Hematopoietic multipotent progenitor cell treated with erythropoietin and hydrocortisone succinate and interleukin-3 and kit ligand, for 6 days (in vitro differentiated cells): ENCODE data around the gene CCDC124.
A peak's percentile ranks its signal among the peaks of the same experiment; 100 is the strongest.
"Not testable (repeated sequence)": the region's sequence is repeated elsewhere in the genome, so short reads cannot be mapped to it uniquely, and the experiment has no call there.

ENCODE experiments used
- DNase-seq: peaks from one replicate; pipeline ENCODE4 v3.0.0-alpha.2; 2015

The CCDC124 gene, protein sequence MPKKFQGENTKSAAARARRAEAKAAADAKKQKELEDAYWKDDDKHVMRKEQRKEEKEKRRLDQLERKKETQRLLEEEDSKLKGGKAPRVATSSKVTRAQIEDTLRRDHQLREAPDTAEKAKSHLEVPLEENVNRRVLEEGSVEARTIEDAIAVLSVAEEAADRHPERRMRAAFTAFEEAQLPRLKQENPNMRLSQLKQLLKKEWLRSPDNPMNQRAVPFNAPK

GRCh38 chr19:17932485-17933338 is at the start of gene CCDC124:
CCDC124 (plus strand) TSS chr19:17933015; CDS start chr19:17936421, 3,406 bp downstream.
- DNase-seq = peak; percentile 96

- no peak for DNase-seq
These were observed 49.0 kb upstream of the CCDC124 start for GRCh38 chr19:17883627-17884410.

DNA sequence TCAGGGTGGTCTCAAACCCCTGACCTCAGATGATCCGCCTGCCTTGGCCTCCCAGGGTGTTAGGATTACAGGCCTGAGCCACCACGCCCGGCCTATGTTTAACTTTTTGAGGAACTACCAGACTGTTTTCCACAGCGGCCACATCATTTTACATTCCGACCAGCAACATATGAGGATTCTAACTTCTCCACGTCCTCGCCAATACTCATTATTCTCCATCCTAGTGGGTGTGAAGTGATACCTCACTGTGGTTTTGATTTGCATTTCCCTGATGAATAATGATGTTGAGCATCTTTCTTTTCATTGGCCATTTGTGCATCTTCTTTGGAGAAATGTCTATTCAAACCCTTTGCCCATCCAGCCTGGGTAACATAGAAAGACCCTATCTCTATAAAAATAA is 46.3 kb upstream of the CCDC124 start:
- DNase-seq = no peak

- not testable (repeated sequence) for DNase-seq
These were observed 45.6 kb upstream of the CCDC124 start for GRCh38 chr19:17887221-17887620.

DNA sequence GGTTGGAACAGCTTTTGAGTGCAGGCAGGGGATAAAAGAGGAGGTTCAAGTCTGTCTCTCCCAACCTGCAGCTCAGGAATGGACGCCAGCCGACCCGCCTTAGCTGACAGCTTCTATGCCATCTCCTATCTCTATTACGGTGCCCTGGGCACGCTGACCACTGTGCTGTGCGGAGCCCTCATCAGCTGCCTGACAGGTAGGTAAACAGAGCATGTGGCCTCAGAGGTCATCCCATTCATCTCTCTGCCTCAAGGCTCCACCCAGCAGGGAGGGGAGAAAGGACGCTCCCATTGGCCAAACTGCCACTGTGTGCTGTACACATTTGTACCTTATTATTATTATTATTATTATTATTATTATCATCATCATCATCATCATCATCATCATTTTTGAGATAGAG is 44.6 kb upstream of the CCDC124 start:
- DNase-seq = no peak

- peak; percentile 73 for DNase-seq
These were observed 43.1 kb upstream of the CCDC124 start for GRCh38 chr19:17889609-17890214.

DNA sequence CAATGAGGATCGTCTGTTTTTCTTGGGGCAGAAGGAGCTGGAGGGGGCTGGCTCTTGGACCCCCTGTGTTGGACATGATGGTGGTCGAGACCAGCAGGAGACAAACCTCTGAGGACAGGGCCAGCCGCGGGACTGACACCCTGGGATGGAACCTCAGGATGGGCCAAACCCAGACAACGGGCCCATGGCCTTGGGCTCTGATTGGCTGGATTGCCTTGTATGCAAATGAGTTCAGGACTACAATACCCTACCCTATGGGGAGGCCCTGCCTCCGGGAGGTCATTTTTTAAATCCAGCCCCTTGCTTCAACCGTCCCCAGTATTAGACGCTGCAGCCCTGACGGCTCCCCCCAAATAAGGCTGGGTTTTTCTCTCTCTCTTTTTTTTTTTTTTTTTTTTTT is 39.0 kb upstream of the CCDC124 start:
- no peak for DNase-seq

DNA sequence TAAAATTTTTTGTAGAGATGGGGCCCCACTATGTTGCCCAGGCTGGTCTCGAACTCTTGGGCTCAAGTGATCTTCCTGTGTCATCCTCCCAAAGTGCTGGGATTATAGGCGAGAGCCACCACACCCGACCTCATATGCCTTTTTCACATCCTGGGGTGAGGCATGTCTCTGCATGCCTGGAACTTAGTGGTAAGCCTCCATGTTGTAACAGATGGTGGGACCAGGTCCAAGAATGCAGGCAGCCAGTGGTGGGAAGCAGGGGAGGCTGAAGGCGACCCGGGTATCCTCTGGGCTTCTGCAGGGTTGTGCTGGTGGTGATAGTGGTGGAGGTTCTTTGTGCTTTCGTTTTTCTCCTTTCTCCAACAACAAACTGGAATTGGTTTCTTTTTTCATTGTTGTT is 30.1 kb upstream of the CCDC124 start:
- DNase-seq = peak; percentile 7

- no peak for DNase-seq
These were observed 24.6 kb upstream of the CCDC124 start for GRCh38 chr19:17908244-17908643.

DNA sequence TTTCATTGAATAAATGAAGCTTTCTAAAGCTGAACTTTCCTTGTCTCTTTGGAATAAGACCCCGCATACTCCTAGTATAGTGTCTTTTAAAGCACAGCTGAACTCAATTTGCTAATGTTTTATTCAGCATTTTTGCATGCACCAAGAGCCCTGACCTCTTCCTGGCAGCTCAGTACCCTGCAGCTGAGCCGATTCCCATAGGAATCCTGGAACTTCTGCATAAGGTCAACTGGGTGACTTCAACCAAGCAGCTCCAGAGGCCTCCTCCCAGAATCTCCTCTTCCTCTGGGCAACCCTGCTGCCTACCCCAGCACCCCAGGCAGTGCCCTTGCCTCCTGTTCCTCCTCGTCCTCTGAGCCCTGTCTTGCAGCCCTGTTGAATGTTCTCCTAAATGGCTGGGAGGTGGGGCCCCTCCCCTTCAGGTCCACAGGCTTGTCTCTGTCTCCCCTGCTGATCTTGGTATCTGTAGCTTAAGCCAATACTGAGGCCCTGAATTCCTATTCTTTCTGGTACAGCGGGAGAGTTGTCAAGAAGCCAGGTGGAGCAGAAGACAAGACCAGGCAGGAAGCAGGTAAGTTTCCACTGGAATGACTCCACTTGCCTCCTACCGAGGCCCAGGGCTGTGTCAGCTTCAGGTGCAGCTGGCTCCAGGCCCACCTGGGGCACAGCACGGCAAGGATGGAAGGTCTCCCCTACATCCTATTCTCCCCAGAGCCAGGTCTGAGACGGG is 23.6 kb upstream of the CCDC124 start:
- DNase-seq = no peak

GRCh38 chr19:17910791-17911360 is 21.9 kb upstream of the CCDC124 start:
- no peak for DNase-seq

- DNase-seq = no peak
These were observed 16.7 kb upstream of the CCDC124 start for GRCh38 chr19:17915940-17916593.

- DNase-seq = not testable (repeated sequence)
These were observed 14.7 kb upstream of the CCDC124 start for GRCh38 chr19:17918151-17918550.

DNA sequence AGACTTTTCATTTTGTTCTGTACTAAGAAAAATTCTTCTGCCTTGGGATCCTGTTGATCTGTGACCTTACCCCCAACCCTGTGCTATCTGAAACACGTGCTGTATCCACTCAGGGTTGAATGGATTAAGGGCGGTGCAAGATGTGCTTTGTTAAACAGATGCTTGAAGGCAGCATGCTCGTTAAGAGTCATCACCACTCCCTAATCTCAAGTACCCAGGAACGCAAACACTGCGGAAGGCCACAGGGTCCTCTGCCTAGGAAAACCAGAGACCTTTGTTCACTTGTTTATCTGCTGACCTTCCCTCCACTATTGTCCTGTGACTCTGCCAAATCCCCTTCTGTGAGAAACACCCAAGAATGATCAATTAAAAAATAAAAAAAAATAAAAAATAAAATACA is 13.7 kb upstream of the CCDC124 start:
- DNase-seq = not testable (repeated sequence)

DNA sequence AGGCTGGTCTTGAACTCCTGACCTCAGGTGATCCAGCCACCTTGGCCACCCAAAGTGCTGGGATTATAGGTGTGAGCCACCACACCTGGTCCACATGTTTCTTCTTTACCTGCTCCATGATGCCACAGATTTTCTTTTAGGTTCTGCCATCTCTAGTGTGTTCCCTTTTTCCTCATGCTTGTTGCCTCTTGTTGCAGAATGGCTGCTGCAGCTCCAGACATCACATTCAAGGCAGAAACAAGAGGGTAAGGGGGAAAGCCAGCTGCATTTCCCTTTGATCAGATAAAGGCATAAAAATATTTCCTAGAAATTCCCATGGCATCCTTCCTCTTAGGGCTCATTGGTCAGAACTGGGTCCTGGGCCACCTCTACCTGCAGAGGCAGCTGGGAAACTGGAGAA is 12.3 kb upstream of the CCDC124 start:
- DNase-seq = no peak

- no peak for DNase-seq
These were observed 10.7 kb upstream of the CCDC124 start for GRCh38 chr19:17922138-17922537.

DNA sequence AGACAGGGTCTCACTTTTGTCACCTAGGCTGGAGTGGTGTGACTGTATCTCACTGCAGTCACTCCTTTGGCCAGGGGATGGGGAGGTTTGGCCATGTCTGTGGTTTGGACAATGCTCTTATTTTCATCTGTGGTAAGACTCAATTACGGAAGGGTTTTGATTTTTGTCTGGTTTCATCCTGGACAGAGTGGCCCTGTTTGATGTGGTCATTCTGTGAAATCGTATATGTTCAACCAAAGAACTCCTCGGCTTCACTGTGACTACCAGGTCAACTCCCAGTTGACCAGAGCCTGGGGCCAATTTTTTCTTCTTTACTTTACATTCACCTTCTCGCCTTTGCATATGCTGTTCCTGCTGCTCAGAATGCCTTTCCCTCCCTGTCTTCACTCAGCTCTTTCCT is 6.8 kb upstream of the CCDC124 start:
- DNase-seq = no peak

DNA sequence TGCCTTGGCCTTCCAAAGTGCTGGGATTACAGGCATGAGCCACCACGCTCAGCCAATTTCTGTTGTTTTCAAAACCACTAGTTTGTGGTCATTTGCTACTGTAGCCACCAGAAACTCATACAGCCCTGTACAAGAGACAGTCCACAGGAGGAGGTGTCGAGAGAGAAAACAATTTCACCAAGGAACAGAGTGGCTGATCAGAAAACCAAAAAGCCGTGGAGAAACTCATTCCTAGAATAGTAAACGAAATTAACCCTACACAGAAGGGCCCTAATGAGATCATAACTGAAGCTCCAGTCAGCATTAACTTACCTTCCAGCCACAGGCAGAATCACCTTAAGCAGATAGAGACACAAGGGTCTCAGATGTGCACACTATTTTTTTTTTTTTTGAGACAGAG is 3.8 kb upstream of the CCDC124 start:
- DNase-seq = no peak

DNA sequence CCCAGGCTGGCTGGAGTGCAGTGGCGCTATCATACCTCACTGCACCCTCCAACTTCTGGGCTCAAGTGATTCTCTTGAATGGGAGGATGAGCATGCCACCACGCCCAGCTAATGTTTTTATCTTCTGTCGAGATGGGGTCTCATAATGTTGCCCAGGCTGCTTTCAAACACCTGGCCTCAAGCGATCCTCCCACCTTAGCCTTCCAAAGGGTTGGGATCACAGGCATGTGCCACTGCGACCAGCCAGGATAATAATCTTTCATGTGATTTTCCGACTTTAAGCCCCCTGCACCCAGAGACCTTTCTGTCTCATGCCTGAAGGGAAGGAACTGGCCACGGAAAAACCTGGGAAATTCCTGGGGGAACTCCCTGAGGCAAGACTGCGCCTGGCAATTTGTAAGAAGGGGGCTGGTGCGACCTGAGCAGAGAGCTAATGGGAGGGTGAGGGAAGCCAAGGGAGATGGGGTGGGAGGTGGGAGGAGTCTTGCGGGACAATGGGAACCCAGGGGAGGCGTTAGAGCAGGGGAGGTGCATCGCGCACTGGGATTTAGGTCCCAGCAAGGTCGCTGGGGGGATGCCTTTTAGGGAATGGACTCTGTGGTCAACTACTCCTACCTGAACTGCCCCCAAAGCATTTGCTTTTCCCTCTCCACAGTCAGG is 1.2 kb upstream of the CCDC124 start:
- DNase-seq = no peak

DNA sequence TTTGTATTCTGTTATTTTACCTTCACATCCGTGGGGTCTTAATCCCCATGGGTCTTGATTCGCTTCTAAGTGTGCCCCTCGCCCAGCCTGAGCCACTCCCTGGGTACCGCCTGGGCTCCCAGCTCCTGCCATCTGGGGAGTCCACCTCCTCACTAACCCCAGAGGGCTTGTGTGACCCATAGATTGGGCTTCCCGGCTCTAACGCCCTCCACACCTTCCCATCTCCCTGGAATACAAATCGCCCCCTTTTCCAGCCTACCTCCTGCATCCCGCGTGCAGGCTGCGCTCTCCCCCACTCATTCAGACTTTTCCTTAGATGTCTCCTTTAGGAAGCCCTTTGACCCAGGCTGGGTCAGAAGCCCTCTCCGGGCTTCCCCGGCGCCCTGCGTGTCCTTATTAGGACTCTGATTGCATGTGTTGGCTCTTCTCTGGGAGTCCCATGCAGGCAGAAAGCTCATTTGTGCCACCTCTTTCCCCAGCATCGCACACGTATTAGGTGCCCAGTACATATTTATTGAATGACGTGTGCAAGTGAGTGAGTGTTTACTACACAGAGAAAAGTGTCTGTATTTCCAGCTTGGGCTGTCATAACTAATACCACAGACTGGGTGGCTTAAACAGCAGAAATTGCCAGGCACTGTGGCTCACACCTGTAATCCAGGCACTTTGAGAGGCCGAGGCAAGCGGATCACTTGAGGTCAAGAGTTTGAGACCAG is 757 bp downstream of the CCDC124 start:
- DNase-seq = no peak
